Keratinocyte (primary cell): ENCODE measurements around the gene MAMDC2. TPM values are rescaled to one million over a fixed set of nuclear protein-coding genes. Genes with fewer than 3 reads are reported as not detected.

Source experiments
- DNase-seq: peaks from one replicate; pipeline ENCODE4 v3.0.0-alpha.2; 2011; ENCODE audit warnings: low read depth, missing footprints, low spot score
- FAIRE-seq: peaks from 2 replicates; lab custom pipeline; 2011; peaks lifted over from hg19 to GRCh38; lab: Jason Lieb, UNC
- H2AFZ ChIP-seq: 2 replicates; pipeline ENCODE4 v1.6.0; 2012; ENCODE audit warnings: low read length, control low read depth, inconsistent platforms; ENCODE audit not compliant: control insufficient read depth
- H3K27ac ChIP-seq: 2 replicates; pipeline ENCODE4 v1.5.1; 2011; ENCODE audit warnings: low read length; ENCODE audit not compliant: control insufficient read depth, insufficient read depth
- H3K27me3 ChIP-seq: 3 replicates; pipeline ENCODE4 v1.6.0; 2011; ENCODE audit warnings: low read length; ENCODE audit not compliant: control insufficient read depth, insufficient read depth; ENCODE audit errors: extremely low read depth
- H3K36me3 ChIP-seq, 2 experiments: 2 replicates in 1 of 2; 3 replicates in 1 of 2; pipeline ENCODE4 v1.5.1; 2011; ENCODE audit warnings: low read length in 2 of 2, mild to moderate bottlenecking in 1 of 2; ENCODE audit not compliant: control insufficient read depth in 2 of 2, insufficient read depth in 2 of 2; ENCODE audit errors: extremely low read depth in 1 of 2
- H3K4me1 ChIP-seq: 3 replicates; pipeline ENCODE4 v1.5.1; 2011; ENCODE audit warnings: low read length; ENCODE audit not compliant: control insufficient read depth, insufficient read depth; ENCODE audit errors: extremely low read depth
- H3K4me2 ChIP-seq: 3 replicates; pipeline ENCODE4 v1.6.0; 2011; ENCODE audit warnings: low read depth, low read length; ENCODE audit not compliant: control insufficient read depth, insufficient read depth; ENCODE audit errors: extremely low read depth
- H3K4me3 ChIP-seq, 3 experiments: fragments of 200-600 bp in 1 of 3; sonication (generic) in 1 of 3; 2 replicates in 2 of 3; 3 replicates in 1 of 3; pipeline ENCODE4 v1.5.1; 2011 to 2016; ENCODE audit warnings: low read length in 3 of 3, mild to moderate bottlenecking in 3 of 3, control low read depth in 2 of 3, inconsistent platforms in 1 of 3, low read depth in 1 of 3, mixed read lengths in 1 of 3, mixed run types in 1 of 3, moderate library complexity in 1 of 3; ENCODE audit not compliant: control insufficient read depth in 2 of 3, insufficient read depth in 2 of 3; ENCODE audit errors: extremely low read depth in 1 of 3
- H3K79me2 ChIP-seq: 2 replicates; pipeline ENCODE4 v1.6.0; 2012; ENCODE audit warnings: low read length; ENCODE audit not compliant: control insufficient read depth, insufficient read depth
- H3K9ac ChIP-seq: 3 replicates; pipeline ENCODE4 v1.6.0; 2011; ENCODE audit warnings: low read length; ENCODE audit not compliant: control insufficient read depth, insufficient read depth; ENCODE audit errors: extremely low read depth
- H3K9me1 ChIP-seq: 3 replicates; pipeline ENCODE4 v1.6.0; 2011; ENCODE audit warnings: low read length; ENCODE audit not compliant: control insufficient read depth, insufficient read depth; ENCODE audit errors: extremely low read depth
- H3K9me3 ChIP-seq: 2 replicates; pipeline ENCODE4 v1.5.1; 2012; ENCODE audit warnings: low read depth, low read length; ENCODE audit not compliant: control insufficient read depth
- H4K20me1 ChIP-seq: 3 replicates; pipeline ENCODE4 v1.6.0; 2011; ENCODE audit warnings: low read length; ENCODE audit not compliant: control insufficient read depth, insufficient read depth; ENCODE audit errors: extremely low read depth
- EZH2 ChIP-seq: IDR thresholded peaks from one replicate; pipeline ENCODE4 v1.6.1; 2012; ENCODE audit warnings: inconsistent platforms, mild to moderate bottlenecking, low read length, moderate library complexity
- dilution Hi-C: fragments of 300-500 bp; cut with MboI; formaldehyde crosslinking; loops from one replicate; pipeline ENCODE4 v1.7.0; 2020; ENCODE audit warnings: low sequenced_read_pairs; ENCODE audit not compliant: extremely low pct_ligation_motif_present
- polyA plus RNA-seq, 5 experiments: library from polyadenylated mRNA; depleted of rRNA in 3 of 5; stranded (reverse) in 3 of 5; stranded (forward) in 1 of 5; unstranded in 1 of 5; fragments of >200 nt; gene quantifications; 1 replicate in 1 of 5; 2 replicates in 3 of 5; 3 replicates in 1 of 5; pipeline versions ENCODE4 v1.2.1 to v1.2.3, GENCODE V29; 2011 to 2012; ENCODE audit warnings: missing spikeins in 2 of 5, low read depth in 1 of 5, low replicate concordance in 1 of 5
- TF ChIP-seq, protein P1 (sequence below), 3 experiments: IDR thresholded peaks in 1 of 3; conservative IDR thresholded peaks in 1 of 3; optimal IDR thresholded peaks in 1 of 3; 2 replicates in 2 of 3; 3 replicates in 1 of 3; pipeline versions ENCODE3 to v1.5.1; 2011; ENCODE audit warnings: low read length in 3 of 3, mild to moderate bottlenecking in 3 of 3, moderate library complexity in 2 of 3, control low read depth in 1 of 3, inconsistent platforms in 1 of 3; ENCODE audit not compliant: insufficient read depth in 2 of 3; ENCODE audit errors: extremely low read depth in 1 of 3

Gene MAMDC2
- polyA plus RNA-seq, 1 donor (not counting 4 experiments of a cell fraction or from before 2014, with no cell fraction given), result 4.2 TPM

DNA sequence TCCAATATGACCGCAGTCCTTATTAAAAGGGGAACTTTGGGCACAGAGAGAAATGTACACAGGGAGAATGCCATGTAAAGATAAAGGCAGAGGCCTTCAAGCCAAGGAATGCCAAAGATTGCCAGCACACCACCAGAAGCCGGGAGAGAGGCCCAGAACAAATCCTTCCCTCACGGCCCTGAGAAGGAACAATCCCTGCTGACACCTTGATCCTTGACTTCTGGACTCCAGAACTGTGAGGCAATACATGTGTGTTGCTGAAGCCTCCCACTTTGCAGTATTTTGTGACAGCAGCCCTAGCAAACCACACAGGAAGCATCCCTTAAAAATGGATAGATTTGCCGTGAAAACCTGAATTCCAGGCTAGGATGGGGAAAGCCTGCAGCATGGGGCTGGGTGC lies 80.0 kb downstream of the MAMDC2 start:
- no peaks in the 10 kb centered on the region for H3K79me2 ChIP-seq
- H3K4me1 ChIP-seq, result peaks cover 46% of the 10 kb centered on the region
- H3K27ac ChIP-seq, result no peak overlapping the region
- H2AFZ ChIP-seq, result no peak overlapping the region
- no peaks in the 10 kb centered on the region for H3K27me3 ChIP-seq
- H3K4me3 ChIP-seq, result no peak overlapping the region
- TF ChIP-seq, protein P1, sequence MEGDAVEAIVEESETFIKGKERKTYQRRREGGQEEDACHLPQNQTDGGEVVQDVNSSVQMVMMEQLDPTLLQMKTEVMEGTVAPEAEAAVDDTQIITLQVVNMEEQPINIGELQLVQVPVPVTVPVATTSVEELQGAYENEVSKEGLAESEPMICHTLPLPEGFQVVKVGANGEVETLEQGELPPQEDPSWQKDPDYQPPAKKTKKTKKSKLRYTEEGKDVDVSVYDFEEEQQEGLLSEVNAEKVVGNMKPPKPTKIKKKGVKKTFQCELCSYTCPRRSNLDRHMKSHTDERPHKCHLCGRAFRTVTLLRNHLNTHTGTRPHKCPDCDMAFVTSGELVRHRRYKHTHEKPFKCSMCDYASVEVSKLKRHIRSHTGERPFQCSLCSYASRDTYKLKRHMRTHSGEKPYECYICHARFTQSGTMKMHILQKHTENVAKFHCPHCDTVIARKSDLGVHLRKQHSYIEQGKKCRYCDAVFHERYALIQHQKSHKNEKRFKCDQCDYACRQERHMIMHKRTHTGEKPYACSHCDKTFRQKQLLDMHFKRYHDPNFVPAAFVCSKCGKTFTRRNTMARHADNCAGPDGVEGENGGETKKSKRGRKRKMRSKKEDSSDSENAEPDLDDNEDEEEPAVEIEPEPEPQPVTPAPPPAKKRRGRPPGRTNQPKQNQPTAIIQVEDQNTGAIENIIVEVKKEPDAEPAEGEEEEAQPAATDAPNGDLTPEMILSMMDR (optimal IDR thresholded peaks at IDR 0.05 in 1 of 3, IDR thresholded peaks at IDR 0.05 in 1 of 3, conservative IDR thresholded peaks at IDR 0.05 in 1 of 3; ENCODE audit: extremely low read depth in 1 of 3, insufficient read depth in 2 of 3, low read length in 3 of 3), result no peak
- no peak for TF ChIP-seq EZH2
- dilution Hi-C loops, result loop anchor here (25.0 kb wide), 1 partner anchor 161 kb away; no protein-coding TSS in a partner anchor
- peaks cover 6% of the 10 kb centered on the region for H3K9me1 ChIP-seq
- DNase-seq (no peak), FAIRE-seq (no peak)
- no peaks in the 10 kb centered on the region for H4K20me1 ChIP-seq
- H3K36me3 ChIP-seq, result no peaks in the 10 kb centered on the region
- H3K4me2 ChIP-seq, result no peak overlapping the region
- H3K9me3 ChIP-seq, result no peaks in the 10 kb centered on the region
- no peak overlapping the region for H3K9ac ChIP-seq

DNA sequence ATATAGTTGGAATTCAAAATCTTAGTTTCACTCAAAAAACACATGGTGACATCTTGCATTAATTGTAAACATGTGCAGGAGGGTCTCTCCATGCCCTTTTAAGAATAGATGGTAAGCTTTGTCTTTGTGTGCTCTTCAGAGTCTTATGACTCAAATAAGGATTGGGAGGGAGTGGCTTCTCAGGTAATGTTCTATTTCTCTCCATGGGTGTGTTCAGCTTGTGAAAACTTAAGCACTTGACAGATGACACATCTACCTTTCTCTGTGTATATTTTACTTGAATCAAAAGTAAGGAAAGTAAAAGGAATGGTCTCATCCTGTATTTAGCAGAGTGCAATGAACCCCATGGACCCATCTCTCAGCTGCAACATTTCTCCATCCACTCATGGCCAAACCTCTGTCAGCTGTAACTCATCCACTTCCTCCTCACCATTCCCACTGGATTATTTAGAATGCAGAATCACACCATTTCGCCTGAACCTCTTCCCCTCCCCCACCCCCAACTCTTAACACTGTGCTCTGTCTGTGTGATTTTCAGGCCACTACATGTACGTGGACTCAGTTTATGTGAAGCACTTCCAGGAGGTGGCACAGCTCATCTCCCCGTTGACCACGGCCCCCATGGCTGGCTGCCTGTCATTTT lies 82.1 kb downstream of the MAMDC2 start:
- no peak overlapping the region for H3K4me3 ChIP-seq
- H3K9ac ChIP-seq, result no peak overlapping the region
- FAIRE-seq (peak; percentile 77), DNase-seq (no peak)
- no peak overlapping the region for H2AFZ ChIP-seq
- no peaks in the 10 kb centered on the region for H3K36me3 ChIP-seq
- peaks cover 6% of the 10 kb centered on the region for H3K9me1 ChIP-seq
- no peaks in the 10 kb centered on the region for H3K27me3 ChIP-seq
- peak overlapping the region; percentile 33 for H3K27ac ChIP-seq
- H3K9me3 ChIP-seq, result no peaks in the 10 kb centered on the region
- dilution Hi-C loops, result no loop called here
- H4K20me1 ChIP-seq, result no peaks in the 10 kb centered on the region
- peaks cover 42% of the 10 kb centered on the region for H3K4me1 ChIP-seq
- TF ChIP-seq EZH2, result no peak
- TF ChIP-seq, protein P1 (optimal IDR thresholded peaks at IDR 0.05 in 1 of 3, IDR thresholded peaks at IDR 0.05 in 1 of 3, conservative IDR thresholded peaks at IDR 0.05 in 1 of 3; ENCODE audit: extremely low read depth in 1 of 3, insufficient read depth in 2 of 3, low read length in 3 of 3), result no peak
- peak overlapping the region; percentile 34 for H3K4me2 ChIP-seq
- H3K79me2 ChIP-seq, result no peaks in the 10 kb centered on the region
